Choroid plexus epithelial cell (primary cell): Measurements from ENCODE around the gene NMBR.
"Not testable (repeated sequence)": the region's sequence is repeated elsewhere in the genome, so short reads cannot be mapped to it uniquely, and the experiment has no call there.

Source experiments
- DNase-seq: peaks from one replicate; pipeline ENCODE4 v3.0.0-alpha.2; 2010; ENCODE audit warnings: low read depth
- H3K4me3 ChIP-seq: 2 replicates; pipeline ENCODE4 v1.5.1; 2011; ENCODE audit warnings: low read depth, mild to moderate bottlenecking, control low read depth, low read length, moderate library complexity
- CTCF ChIP-seq: conservative IDR thresholded peaks from 2 replicates; pipeline ENCODE4 v1.5.1; 2011; ENCODE audit warnings: low read depth, mild to moderate bottlenecking, control low read depth, inconsistent platforms, low read length, moderate library complexity

Gene NMBR

GRCh38 chr6:142146828-142147662 is at the start of gene NMBR, which contains the start of gene VTA1:
NMBR (minus strand) TSS chr6:142147122; CDS start chr6:142088658, 58,464 bp downstream.
VTA1 (plus strand) TSS chr6:142147263; CDS start chr6:142147288, 25 bp downstream.
- TF ChIP-seq CTCF = peak; percentile 98
- peak within 1 kb of the TSS; percentile 95 for H3K4me3 ChIP-seq
- peak; percentile 100 for DNase-seq

- DNase-seq = peak; percentile 25
- no peak overlapping the region for H3K4me3 ChIP-seq
- no peak for TF ChIP-seq CTCF
Observed at GRCh38 chr6:142195862-142196541, 49.1 kb upstream of the NMBR start.

GRCh38 chr6:142193621-142194020 is 46.7 kb upstream of the NMBR start:
- no peak for TF ChIP-seq CTCF
- no peak overlapping the region for H3K4me3 ChIP-seq
- DNase-seq = no peak

GRCh38 chr6:142192343-142192742 is 45.4 kb upstream of the NMBR start:
- TF ChIP-seq CTCF = no peak
- no peak for DNase-seq
- no peak overlapping the region for H3K4me3 ChIP-seq

GRCh38 chr6:142189057-142189456 is 42.1 kb upstream of the NMBR start:
- H3K4me3 ChIP-seq = no peak overlapping the region
- no peak for DNase-seq
- no peak for TF ChIP-seq CTCF

- TF ChIP-seq CTCF = peak; percentile 37
Observed at GRCh38 chr6:142188341-142188740, 41.4 kb upstream of the NMBR start.

GRCh38 chr6:142187209-142187608 is 40.3 kb upstream of the NMBR start:
- peak; percentile 84 for DNase-seq
- no peak for TF ChIP-seq CTCF
- H3K4me3 ChIP-seq = no peak overlapping the region

More at GRCh38 chr6:142188341-142188740, 41.4 kb upstream of the NMBR start:
- not testable (repeated sequence) for DNase-seq, H3K4me3 ChIP-seq
